Mammary epithelial cell (primary cell): ENCODE measurements around the gene COL8A2.

ENCODE experiments used
- EZH2 ChIP-seq: IDR thresholded peaks from 2 replicates; pipeline ENCODE4 v1.6.1; 2012; ENCODE audit warnings: low read length, inconsistent platforms, borderline replicate concordance
- TF ChIP-seq, protein P1 (sequence below), 2 donors: IDR thresholded peaks in 1 of 2; conservative IDR thresholded peaks in 1 of 2; 2 replicates each; pipeline ENCODE4 v1.5.1; 2011 to 2012; ENCODE audit warnings: inconsistent platforms in 2 of 2, low read length in 2 of 2, mild to moderate bottlenecking in 2 of 2, control low read depth in 1 of 2, low read depth in 1 of 2; ENCODE audit not compliant: insufficient read depth in 1 of 2; ENCODE audit errors: extremely low read depth in 1 of 2

DNA sequence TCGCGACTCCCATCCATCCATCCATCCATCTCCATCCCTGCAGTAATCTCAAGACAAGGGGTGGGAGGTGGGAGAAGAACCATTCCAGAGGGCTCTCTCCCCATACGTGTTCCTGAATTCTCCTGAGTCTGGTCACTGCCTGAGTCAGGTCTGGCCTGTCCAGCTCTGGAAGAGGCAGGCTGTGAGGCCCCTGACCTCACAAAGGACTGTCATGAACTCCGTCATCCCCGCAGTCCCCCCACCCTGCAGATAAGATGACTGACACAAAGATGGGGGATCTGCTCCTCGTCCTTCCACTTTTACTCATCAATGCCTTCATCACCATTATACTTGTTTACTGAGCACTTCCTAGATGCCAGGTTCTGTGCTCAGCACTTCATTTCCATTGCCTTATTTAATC, 29.3 kb upstream of the COL8A2 start:
- no peak for TF ChIP-seq EZH2
- TF ChIP-seq, protein P1, sequence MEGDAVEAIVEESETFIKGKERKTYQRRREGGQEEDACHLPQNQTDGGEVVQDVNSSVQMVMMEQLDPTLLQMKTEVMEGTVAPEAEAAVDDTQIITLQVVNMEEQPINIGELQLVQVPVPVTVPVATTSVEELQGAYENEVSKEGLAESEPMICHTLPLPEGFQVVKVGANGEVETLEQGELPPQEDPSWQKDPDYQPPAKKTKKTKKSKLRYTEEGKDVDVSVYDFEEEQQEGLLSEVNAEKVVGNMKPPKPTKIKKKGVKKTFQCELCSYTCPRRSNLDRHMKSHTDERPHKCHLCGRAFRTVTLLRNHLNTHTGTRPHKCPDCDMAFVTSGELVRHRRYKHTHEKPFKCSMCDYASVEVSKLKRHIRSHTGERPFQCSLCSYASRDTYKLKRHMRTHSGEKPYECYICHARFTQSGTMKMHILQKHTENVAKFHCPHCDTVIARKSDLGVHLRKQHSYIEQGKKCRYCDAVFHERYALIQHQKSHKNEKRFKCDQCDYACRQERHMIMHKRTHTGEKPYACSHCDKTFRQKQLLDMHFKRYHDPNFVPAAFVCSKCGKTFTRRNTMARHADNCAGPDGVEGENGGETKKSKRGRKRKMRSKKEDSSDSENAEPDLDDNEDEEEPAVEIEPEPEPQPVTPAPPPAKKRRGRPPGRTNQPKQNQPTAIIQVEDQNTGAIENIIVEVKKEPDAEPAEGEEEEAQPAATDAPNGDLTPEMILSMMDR (conservative IDR thresholded peaks at IDR 0.05 in 1 of 2, IDR thresholded peaks at IDR 0.05 in 1 of 2; ENCODE audit: extremely low read depth in 1 of 2, insufficient read depth in 1 of 2, low read depth in 1 of 2, low read length in 2 of 2), result no peak
